PFSK-1 (cell line): ENCODE results near the gene CCDC92B.

Source experiments
- FOXP2 ChIP-seq: optimal IDR thresholded peaks from 2 replicates; pipeline ENCODE3; 2011; ENCODE audit warnings: borderline replicate concordance, control low read depth, inconsistent platforms; ENCODE audit not compliant: insufficient read depth; ENCODE audit errors: extremely low read length, extremely low read depth
- POLR2AphosphoS5 ChIP-seq: IDR thresholded peaks from 2 replicates; pipeline ENCODE4 v1.6.1; 2012; ENCODE audit warnings: low read depth, mild to moderate bottlenecking, control low read depth, low read length, moderate library complexity
- REST ChIP-seq, 2 experiments: IDR thresholded peaks; 2 replicates each; pipeline versions ENCODE4 v1.6.1 to v1.8.0; 2011 to 2012; ENCODE audit warnings: low read depth in 2 of 2, low read length in 2 of 2, control low read depth in 1 of 2, inconsistent platforms in 1 of 2, mild to moderate bottlenecking in 1 of 2, moderate library complexity in 1 of 2; ENCODE audit not compliant: insufficient read depth in 1 of 2
- SIN3A ChIP-seq: IDR thresholded peaks from 2 replicates; pipeline ENCODE4 v1.6.1; 2012; ENCODE audit warnings: mild to moderate bottlenecking, low read length, moderate library complexity, borderline replicate concordance; ENCODE audit not compliant: insufficient read depth
- TAF1 ChIP-seq: IDR thresholded peaks from 2 replicates; pipeline ENCODE4 v1.6.1; 2012; ENCODE audit warnings: low read length, control low read depth, borderline replicate concordance; ENCODE audit not compliant: insufficient read depth

The CCDC92B gene

GRCh38 chr17:2722611-2723010, 26.8 kb downstream of the CCDC92B start:
- TF ChIP-seq TAF1 (no peak), POLR2AphosphoS5 (no peak), FOXP2 (no peak), SIN3A (no peak), REST (IDR thresholded peaks at IDR 0.05; ENCODE audit: insufficient read depth in 1 of 2, low read depth in 2 of 2, low read length in 2 of 2) (no peak)

GRCh38 chr17:2721603-2722002, 27.8 kb downstream of the CCDC92B start:
- TF ChIP-seq TAF1 (no peak), FOXP2 (no peak), POLR2AphosphoS5 (no peak), REST (IDR thresholded peaks at IDR 0.05; ENCODE audit: insufficient read depth in 1 of 2, low read depth in 2 of 2, low read length in 2 of 2) (no peak), SIN3A (no peak)

GRCh38 chr17:2719861-2720260, 29.6 kb downstream of the CCDC92B start:
- TF ChIP-seq REST (IDR thresholded peaks at IDR 0.05; ENCODE audit: insufficient read depth in 1 of 2, low read depth in 2 of 2, low read length in 2 of 2) = no peak
- TF ChIP-seq SIN3A = no peak
- TF ChIP-seq FOXP2 = no peak
- no peak for TF ChIP-seq POLR2AphosphoS5
- TF ChIP-seq TAF1 = no peak

- TF ChIP-seq TAF1 = no peak
- no peak for TF ChIP-seq SIN3A
- TF ChIP-seq REST (IDR thresholded peaks at IDR 0.05; ENCODE audit: insufficient read depth in 1 of 2, low read depth in 2 of 2, low read length in 2 of 2) = no peak
- no peak for TF ChIP-seq FOXP2
- no peak for TF ChIP-seq POLR2AphosphoS5
Measured at GRCh38 chr17:2718150-2718938, 31.1 kb downstream of the CCDC92B start.
